Uterus (tissue), 4 donors: ENCODE measurements around the gene OR5H15. TPM values are rescaled to one million over a fixed set of nuclear protein-coding genes. Genes with fewer than 3 reads are reported as not detected.
"Not testable (repeated sequence)": the region's sequence is repeated elsewhere in the genome, so short reads cannot be mapped to it uniquely, and the experiment has no call there.

Experiments
- DNase-seq, 2 donors: peaks; one replicate each; pipeline ENCODE4 v3.0.0-alpha.2; 2019 to 2020
- H3K27ac ChIP-seq, 2 donors: fragments of 200-600 bp; sonication (generic); 1 replicate in 1 of 2; 2 replicates in 1 of 2; pipeline ENCODE4 v1.5.1; 2016 to 2018
- H3K27me3 ChIP-seq, 2 donors: fragments of 200-600 bp; sonication (generic); one replicate each; pipeline ENCODE4 v1.5.1; 2018 to 2019; ENCODE audit warnings: control low read depth in 1 of 2
- H3K36me3 ChIP-seq, 2 donors: fragments of 200-600 bp; sonication (generic); one replicate each; pipeline ENCODE4 v1.5.1; 2019; ENCODE audit warnings: control low read depth in 1 of 2
- H3K4me1 ChIP-seq, 2 donors: fragments of 200-600 bp; sonication (generic); one replicate each; pipeline ENCODE4 v1.5.1; 2018 to 2019; ENCODE audit warnings: control low read depth in 1 of 2
- H3K4me3 ChIP-seq, 2 donors: fragments of 200-600 bp; sonication (generic); 1 replicate in 1 of 2; 2 replicates in 1 of 2; pipeline ENCODE4 v1.5.1; 2018 to 2019; ENCODE audit warnings: mild to moderate bottlenecking in 1 of 2
- H3K9me3 ChIP-seq, 2 donors: fragments of 200-600 bp; sonication (generic); one replicate each; pipeline ENCODE4 v1.5.1; 2019; ENCODE audit warnings: control low read depth in 1 of 2
- POLR2A ChIP-seq, 2 donors: fragments of 450-650 bp; IDR thresholded peaks; one replicate each; pipeline ENCODE4 v1.6.1; 2016; ENCODE audit warnings: antibody characterized with exemption in 2 of 2, mild to moderate bottlenecking in 1 of 2, moderate library complexity in 1 of 2
- intact Hi-C: fragments of 100-400 bp; cut with DNase I; formaldehyde crosslinking; loops from one replicate; pipeline ENCODE4 v1.15.1; 2023; ENCODE audit warnings: low total_unique reads
- total RNA-seq, 4 donors: library from RNA; depleted of rRNA in 3 of 4; stranded (reverse); fragments of >200 nt in 3 of 4; gene quantifications; one replicate each; pipeline versions ENCODE4 v1.1.0 to v1.2.4, GENCODE V29; 2014 to 2023
- TF ChIP-seq, protein P1 (sequence below), 4 experiments: fragments of 200-600 bp in 2 of 4; fragments of 450-650 bp in 2 of 4; sonication (generic) in 2 of 4; IDR thresholded peaks; one replicate each; pipeline ENCODE4 v1.5.1; 2016 to 2019; ENCODE audit warnings: antibody characterized with exemption in 4 of 4, mild to moderate bottlenecking in 2 of 4, moderate library complexity in 1 of 4
- donor health status: DM: yes; HTN: yes; CAD: no.

The OR5H15 gene
- total RNA-seq, 4 donors from 2014 or later, result not detected

DNA sequence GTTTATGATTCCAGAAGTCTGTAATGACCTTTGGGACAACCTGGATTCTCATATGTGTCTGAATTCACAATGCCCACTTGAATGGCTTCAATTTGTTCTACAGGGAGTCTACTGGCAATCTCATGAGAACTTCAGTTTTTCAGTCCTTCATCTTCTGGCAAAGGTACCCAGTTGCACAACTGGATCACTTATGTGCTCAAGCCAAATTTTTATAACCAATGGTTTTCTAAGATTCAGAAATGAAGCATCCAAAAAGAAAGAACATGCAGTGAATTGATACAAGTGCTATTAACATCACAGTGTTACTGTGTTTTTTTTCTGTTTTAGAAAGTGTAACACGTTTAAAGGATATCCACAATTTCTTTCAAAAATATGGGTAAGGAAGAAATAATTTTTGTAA is 19.3 kb upstream of the OR5H15 start, which contains the start of gene OR5H14:
Gene OR5H14, plus strand, starts transcription at position 301 of the 400 bp plus-strand sequence. CDS start 1,907 bp downstream, outside the sequence.
- Histone ChIP-seq H3K36me3 (no peaks in the 10 kb centered on the region), H3K4me1 (no peaks in the 10 kb centered on the region), H3K4me3 (no peak within 1 kb of the TSS), H3K27ac (no peak within 1 kb of the TSS), H3K27me3 (no peaks in the 10 kb centered on the region), H3K9me3 (no peaks in the 10 kb centered on the region)
- no peak for DNase-seq
- TF ChIP-seq, protein P1, sequence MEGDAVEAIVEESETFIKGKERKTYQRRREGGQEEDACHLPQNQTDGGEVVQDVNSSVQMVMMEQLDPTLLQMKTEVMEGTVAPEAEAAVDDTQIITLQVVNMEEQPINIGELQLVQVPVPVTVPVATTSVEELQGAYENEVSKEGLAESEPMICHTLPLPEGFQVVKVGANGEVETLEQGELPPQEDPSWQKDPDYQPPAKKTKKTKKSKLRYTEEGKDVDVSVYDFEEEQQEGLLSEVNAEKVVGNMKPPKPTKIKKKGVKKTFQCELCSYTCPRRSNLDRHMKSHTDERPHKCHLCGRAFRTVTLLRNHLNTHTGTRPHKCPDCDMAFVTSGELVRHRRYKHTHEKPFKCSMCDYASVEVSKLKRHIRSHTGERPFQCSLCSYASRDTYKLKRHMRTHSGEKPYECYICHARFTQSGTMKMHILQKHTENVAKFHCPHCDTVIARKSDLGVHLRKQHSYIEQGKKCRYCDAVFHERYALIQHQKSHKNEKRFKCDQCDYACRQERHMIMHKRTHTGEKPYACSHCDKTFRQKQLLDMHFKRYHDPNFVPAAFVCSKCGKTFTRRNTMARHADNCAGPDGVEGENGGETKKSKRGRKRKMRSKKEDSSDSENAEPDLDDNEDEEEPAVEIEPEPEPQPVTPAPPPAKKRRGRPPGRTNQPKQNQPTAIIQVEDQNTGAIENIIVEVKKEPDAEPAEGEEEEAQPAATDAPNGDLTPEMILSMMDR (IDR thresholded peaks at IDR 0.05), result no peak
- no peak for TF ChIP-seq POLR2A (IDR thresholded peaks at IDR 0.05)
- intact Hi-C loops, result no loop called here

DNA sequence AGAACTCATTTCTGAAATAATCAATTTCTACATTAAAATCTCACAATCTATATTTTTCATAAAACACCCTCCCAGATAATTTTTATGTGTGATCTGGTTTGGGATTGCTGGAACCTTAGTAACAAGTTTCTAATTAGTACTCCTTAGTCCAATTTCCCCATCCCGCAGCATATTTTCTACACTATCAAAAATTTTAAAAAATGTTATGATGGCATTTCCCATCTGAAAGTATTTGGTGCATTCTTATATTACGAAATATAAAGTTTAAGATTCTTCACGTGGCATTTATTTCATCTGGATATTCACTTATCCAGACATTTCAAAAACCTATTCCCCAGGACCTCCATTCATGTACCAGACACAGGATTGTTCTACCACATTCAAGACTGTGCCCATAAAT is 17.7 kb upstream of the OR5H15 start:
- DNase-seq, result no peak
- Histone ChIP-seq H3K4me3 (no peak overlapping the region), H3K9me3 (no peaks in the 10 kb centered on the region), H3K27me3 (no peaks in the 10 kb centered on the region), H3K36me3 (no peaks in the 10 kb centered on the region), H3K27ac (no peak overlapping the region), H3K4me1 (no peaks in the 10 kb centered on the region)
- TF ChIP-seq, protein P1 (IDR thresholded peaks at IDR 0.05), result no peak
- no peak for TF ChIP-seq POLR2A (IDR thresholded peaks at IDR 0.05)
- intact Hi-C loops, result no loop called here

DNA sequence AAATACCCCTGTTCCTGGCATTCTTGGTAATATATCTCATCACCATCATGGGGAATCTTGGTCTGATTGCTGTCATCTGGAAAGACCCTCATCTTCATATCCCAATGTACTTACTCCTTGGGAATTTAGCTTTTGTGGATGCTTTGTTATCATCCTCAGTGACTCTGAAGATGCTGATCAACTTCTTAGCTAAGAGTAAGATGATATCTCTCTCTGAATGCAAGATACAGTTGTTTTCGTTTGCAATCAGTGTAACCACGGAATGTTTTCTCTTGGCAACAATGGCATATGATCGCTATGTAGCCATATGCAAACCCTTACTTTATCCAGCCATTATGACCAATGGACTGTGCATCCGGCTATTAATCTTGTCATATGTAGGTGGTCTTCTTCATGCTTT is 17.0 kb upstream of the OR5H15 start:
- H3K27ac ChIP-seq, H3K27me3 ChIP-seq, DNase-seq, H3K4me1 ChIP-seq, H3K4me3 ChIP-seq, intact Hi-C loops, H3K9me3 ChIP-seq, H3K36me3 ChIP-seq: not testable (repeated sequence)

DNA sequence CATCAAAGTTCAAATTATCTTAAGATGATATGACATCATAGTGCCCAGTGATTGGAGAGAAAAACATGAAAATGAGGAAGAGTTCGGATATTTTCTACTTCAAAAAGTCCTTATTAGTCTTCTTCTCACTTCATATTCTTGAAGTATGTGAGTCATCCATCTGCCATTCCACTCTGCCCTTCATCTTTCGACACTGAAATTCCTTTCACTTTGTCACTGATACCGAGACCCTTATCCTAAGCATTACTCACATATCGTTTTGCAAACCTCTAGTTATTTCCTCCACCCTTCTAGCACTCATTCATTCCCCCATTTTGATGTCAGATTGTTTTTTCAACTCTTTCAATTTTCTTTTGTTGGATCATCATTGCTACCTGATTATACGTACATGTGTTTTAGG is 15.3 kb upstream of the OR5H15 start:
- Histone ChIP-seq H3K4me1 (no peaks in the 10 kb centered on the region), H3K27ac (no peak overlapping the region), H3K9me3 (no peaks in the 10 kb centered on the region), H3K27me3 (no peaks in the 10 kb centered on the region), H3K4me3 (no peak overlapping the region), H3K36me3 (no peaks in the 10 kb centered on the region)
- intact Hi-C loops, result no loop called here
- TF ChIP-seq, protein P1 (IDR thresholded peaks at IDR 0.05), result no peak
- TF ChIP-seq POLR2A (IDR thresholded peaks at IDR 0.05), result no peak
- no peak for DNase-seq

DNA sequence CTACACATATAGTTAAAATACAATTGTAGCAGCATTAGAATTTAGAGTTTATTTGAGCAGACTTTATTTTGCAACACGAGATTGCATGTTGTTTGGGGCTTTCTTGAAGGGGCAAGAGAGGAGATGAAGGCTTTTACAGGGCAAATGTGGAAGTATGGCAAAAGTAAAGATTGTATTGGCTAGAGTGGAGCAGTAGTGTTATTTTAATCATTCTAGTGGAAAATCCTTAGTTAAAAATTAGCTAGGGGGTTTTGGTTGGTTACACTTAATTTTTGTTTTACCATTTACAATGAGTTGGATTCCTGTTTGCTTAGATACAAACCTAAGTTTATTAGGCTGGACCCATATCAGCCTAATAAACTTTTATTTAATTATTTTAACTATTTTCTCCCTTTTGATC is 4.6 kb downstream of the OR5H15 start:
- H3K9me3 ChIP-seq, result no peaks in the 10 kb centered on the region
- no peaks in the 10 kb centered on the region for H3K27me3 ChIP-seq
- intact Hi-C loops, result no loop called here
- DNase-seq, result no peak
- no peak overlapping the region for H3K27ac ChIP-seq
- no peaks in the 10 kb centered on the region for H3K36me3 ChIP-seq
- H3K4me1 ChIP-seq, result no peaks in the 10 kb centered on the region
- H3K4me3 ChIP-seq, result no peak overlapping the region
- TF ChIP-seq POLR2A (IDR thresholded peaks at IDR 0.05), result no peak
- TF ChIP-seq, protein P1 (IDR thresholded peaks at IDR 0.05), result no peak

DNA sequence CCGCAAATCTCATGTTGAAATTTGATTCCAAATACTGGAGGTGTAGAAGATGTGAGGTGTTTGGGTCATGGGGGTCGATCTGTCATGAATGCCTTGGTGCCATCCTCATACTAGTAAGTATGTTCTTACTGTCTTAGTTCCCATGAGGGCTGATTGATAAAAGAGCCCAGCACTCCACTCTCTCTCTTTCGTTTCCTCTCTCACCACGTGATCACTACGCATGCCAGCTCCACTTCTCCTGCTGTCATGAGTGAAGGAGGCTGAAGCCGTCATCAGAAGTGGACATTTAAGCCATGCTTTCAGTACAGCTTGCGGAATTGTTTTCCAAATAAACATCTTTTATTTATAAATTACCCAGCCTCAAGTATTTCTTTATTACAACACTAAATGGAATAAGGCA is 6.1 kb downstream of the OR5H15 start:
- H3K36me3 ChIP-seq, result no peaks in the 10 kb centered on the region
- no peaks in the 10 kb centered on the region for H3K4me1 ChIP-seq
- no peaks in the 10 kb centered on the region for H3K9me3 ChIP-seq
- intact Hi-C loops, result no loop called here
- TF ChIP-seq POLR2A (IDR thresholded peaks at IDR 0.05), result no peak
- TF ChIP-seq, protein P1 (IDR thresholded peaks at IDR 0.05), result no peak
- H3K27ac ChIP-seq, result no peak overlapping the region
- H3K27me3 ChIP-seq, result no peaks in the 10 kb centered on the region
- no peak overlapping the region for H3K4me3 ChIP-seq
- DNase-seq, result no peak
